AG04449 (cell line): ENCODE data around the gene KRT13.

ENCODE experiments used
- CTCF ChIA-PET: fragments of 350-600 bp; formaldehyde crosslinking; extraction: SDS; loops from one replicate; lab custom pipeline; 2021; ENCODE audit warnings: antibody characterized with exemption; lab: Yijun Ruan, JAX
- POLR2A ChIA-PET: fragments of 400-600, 350-600 bp; formaldehyde crosslinking; extraction: SDS; loops from one replicate; lab custom pipeline; 2020; ENCODE audit warnings: antibody characterized with exemption, inconsistent platforms; lab: Yijun Ruan, JAX
- DNase-seq: peaks from one replicate; pipeline ENCODE4 v3.0.0-alpha.2; 2010; ENCODE audit warnings: low read depth, low spot score
- H3K4me3 ChIP-seq: 2 replicates; pipeline ENCODE4 v1.5.1; 2011; ENCODE audit warnings: low read depth, mild to moderate bottlenecking, control low read depth, low read length
- TF ChIP-seq, protein P1 (sequence below): IDR thresholded peaks from one replicate; pipeline ENCODE4 v1.5.1; 2011; ENCODE audit warnings: mild to moderate bottlenecking, moderate library complexity, low read length, control low read depth, inconsistent platforms; ENCODE audit not compliant: insufficient read depth; ENCODE audit errors: missing control alignments

KRT13 gene

DNA sequence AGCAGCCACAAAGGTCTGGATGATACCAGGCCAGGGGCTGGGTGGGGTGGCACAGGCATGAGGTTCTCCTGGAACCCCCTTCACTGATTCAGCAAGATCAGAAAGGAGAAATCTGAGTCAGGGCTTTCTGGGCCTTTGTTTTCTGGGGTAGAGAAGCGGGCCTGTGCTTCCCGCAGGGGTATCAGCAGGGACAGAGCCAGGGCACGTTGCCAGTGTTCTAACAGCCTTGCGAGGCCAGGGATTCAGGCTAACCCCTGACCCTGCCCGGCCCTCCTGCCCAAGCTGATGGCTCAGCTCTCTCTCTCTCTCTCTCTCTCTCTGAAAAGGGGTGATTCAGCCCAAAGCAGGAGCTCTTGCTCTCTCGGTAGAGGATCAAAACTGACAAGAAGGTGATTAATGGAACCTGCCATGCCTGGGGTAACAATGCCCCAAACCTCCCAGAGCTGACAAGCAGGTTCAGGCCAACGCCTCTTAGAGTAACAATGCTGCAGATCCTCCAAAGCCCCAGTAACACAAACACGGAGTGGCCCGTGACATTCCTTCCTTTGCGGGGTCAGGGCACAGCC is 2.0 kb upstream of the KRT13 start:
- CTCF ChIA-PET, result interaction anchor here (0.7 to 2.3 kb wide), 9 partner anchors 11 to 651 kb away, joined by 3 to 8 read pairs (median 4); partner anchors contain the start of gene KRT15
- TF ChIP-seq, protein P1, sequence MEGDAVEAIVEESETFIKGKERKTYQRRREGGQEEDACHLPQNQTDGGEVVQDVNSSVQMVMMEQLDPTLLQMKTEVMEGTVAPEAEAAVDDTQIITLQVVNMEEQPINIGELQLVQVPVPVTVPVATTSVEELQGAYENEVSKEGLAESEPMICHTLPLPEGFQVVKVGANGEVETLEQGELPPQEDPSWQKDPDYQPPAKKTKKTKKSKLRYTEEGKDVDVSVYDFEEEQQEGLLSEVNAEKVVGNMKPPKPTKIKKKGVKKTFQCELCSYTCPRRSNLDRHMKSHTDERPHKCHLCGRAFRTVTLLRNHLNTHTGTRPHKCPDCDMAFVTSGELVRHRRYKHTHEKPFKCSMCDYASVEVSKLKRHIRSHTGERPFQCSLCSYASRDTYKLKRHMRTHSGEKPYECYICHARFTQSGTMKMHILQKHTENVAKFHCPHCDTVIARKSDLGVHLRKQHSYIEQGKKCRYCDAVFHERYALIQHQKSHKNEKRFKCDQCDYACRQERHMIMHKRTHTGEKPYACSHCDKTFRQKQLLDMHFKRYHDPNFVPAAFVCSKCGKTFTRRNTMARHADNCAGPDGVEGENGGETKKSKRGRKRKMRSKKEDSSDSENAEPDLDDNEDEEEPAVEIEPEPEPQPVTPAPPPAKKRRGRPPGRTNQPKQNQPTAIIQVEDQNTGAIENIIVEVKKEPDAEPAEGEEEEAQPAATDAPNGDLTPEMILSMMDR, result no peak
- H3K4me3 ChIP-seq, result no peak overlapping the region
- POLR2A ChIA-PET, result no interaction called here
- DNase-seq, result no peak

DNA sequence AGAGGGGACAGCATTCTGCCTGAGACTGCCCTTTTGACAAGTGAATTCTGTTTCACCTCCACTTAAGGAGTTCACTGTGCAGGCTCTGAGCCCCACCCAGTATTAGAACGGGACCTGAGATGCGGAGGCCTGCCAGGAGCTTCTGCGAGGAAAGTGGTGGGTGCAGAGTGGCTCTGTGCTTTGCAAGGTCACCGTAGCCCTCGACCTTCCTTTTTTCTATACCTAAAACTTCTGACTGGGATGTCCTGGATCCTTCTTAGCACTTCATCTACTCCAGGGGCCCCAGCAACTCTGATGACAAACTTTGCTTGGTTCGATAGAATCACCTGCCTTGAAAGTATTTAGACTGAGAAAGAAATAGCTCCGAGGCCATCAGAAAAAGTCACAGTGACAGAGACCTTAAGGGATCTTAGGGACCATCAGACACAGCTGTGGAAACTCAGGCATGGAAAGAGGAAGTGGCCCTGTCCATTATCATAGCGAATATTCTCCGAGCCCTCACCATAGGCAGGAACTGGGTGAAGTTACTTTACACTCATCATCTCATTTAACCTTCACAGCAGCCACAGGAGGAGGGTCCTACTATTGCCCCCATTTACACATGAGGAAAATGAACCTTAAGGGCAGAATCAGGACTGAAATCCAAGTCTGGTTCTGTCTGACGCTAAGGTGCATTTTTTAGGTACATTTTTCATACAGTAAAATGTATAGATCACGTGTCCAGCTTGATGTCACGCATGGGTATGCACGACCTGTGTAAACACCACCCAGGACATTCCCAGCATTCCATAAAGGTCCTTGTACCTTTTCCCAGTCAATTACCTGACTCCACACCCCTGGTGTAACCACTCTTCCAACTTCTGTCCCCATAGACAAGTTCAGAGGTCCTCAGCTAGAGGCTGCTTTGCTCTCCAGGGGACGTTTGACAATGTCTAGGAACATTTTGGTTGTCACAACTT is 676 bp upstream of the KRT13 start:
- TF ChIP-seq, protein P1, result no peak
- DNase-seq, result no peak
- CTCF ChIA-PET, result interaction anchor here (0.7 to 1.8 kb wide), 8 partner anchors 10 to 649 kb away, joined by 3 to 15 read pairs (median 4); no protein-coding TSS in a partner anchor
- no peak overlapping the region for H3K4me3 ChIP-seq
- POLR2A ChIA-PET, result interaction anchor here (1.1 to 1.2 kb wide), 2 partner anchors 9 to 10 kb away, joined by 3 to 4 read pairs; no protein-coding TSS in a partner anchor

DNA sequence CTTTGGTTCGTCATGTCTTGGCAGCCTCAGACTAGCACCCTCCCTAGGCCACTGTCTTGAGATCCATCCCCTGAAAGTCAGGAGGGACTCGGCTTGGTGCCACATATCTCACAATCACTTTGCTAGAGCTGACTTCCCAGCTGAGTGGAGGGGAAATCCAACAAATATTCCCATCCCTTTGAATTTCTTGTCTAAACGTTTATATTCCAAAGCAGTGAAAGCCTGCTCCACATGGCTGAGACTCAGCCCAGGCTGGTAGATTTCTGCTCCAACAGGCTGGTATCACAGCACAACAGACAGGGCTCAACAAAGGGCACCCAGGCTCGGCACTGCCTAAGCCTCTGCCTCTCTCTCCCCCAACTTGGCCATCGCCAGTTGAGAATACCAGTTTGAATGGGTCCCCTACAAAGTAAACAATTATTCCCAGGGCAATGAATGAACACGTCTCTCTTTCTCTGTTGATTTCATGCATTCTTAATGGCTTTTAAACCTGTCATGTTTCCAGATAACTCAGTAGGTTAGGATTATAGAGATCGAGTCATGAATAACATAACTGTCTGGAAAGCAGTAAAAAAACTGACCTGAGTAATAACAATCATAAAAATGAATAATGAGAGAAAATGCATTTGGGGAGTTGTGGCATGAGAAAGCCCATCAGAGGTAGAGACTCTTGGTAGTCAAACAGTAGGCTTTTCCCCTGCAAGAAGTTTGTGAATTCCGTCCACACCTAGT is 1.0 kb downstream of the KRT13 start:
- POLR2A ChIA-PET, result no interaction called here
- H3K4me3 ChIP-seq, result no peak overlapping the region
- DNase-seq, result no peak
- TF ChIP-seq, protein P1, result no peak
- CTCF ChIA-PET, result interaction anchor here (0.9 to 1.7 kb wide), 5 partner anchors 8 to 176 kb away, joined by 4 to 15 read pairs (median 5); no protein-coding TSS in a partner anchor

DNA sequence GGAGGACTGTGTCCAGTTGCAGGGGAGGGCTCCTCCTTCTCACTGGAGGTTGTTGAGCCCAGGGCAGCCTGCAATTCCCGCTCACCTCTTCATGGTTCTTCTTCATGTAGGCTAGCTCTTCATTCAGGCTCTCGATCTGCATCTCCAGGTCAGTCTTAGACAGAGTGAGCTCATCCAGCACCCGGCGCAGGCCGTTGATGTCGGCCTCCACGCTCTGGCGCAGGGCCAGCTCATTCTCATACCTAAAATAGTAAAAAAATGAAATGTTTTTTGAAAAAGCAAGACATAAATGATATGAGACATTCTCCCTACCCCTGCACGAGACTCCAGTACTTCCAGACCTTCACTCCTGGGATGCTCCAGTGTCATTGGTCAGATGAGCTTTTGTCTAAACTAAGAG is 2.2 kb downstream of the KRT13 start:
- TF ChIP-seq, protein P1, result no peak
- no peak overlapping the region for H3K4me3 ChIP-seq
- ChIA-PET POLR2A (no interaction called here), CTCF (interaction anchor here (0.9 to 1.7 kb wide), 5 partner anchors 9 to 175 kb away, joined by 3 to 9 read pairs (median 4); no protein-coding TSS in a partner anchor)
- no peak for DNase-seq

DNA sequence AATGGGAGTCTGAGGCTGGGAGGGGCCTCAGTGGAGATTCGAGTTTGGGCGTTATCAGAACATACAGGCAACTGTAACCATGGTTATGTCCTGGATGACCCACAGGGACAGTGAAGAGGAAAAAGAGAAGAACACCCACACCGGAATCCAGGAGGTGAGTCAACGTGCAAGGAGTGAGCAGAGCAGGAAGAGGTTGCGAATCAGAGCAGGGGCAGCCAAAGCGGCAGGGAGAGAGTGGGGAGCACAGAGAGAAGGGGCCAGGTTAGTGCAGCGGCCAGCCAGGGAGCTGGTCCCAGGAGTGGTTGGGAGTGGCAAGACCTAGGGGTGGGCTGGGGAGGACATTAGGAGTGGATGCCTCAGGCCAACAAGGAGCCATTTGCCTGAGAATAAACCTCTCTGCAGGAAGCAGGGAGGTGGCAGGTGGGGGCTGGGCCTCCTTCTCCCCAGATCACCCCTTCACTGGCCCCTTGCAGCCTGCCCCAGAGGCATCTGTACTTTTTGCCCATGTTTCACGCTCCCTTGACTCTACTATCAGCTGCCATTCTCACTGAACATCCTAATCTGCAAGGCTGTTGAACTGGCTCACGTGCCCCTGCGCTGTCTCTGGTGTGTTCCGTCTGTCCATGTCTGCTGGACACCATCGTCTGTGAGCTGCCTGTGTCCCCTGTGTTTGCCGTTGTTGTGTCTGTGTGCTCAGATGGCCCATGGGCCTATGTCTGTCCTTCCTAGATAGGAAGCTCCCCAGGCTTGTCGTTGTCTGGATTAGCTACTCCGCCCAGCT is 5.1 kb downstream of the KRT13 start:
- DNase-seq, result no peak
- POLR2A ChIA-PET, result interaction anchor here (1.0 kb wide), 1 partner anchor 48 kb away, joined by 3 read pairs; no protein-coding TSS in a partner anchor
- TF ChIP-seq, protein P1, result no peak
- no peak overlapping the region for H3K4me3 ChIP-seq
- CTCF ChIA-PET, result interaction anchor here (1.0 to 2.1 kb wide), 8 partner anchors 12 to 697 kb away, joined by 3 to 14 read pairs (median 5); no protein-coding TSS in a partner anchor
